ENCODE measurements around the gene BIRC7. TPM values are rescaled to one million over a fixed set of nuclear protein-coding genes. Genes with fewer than 3 reads are reported as not detected.

The BIRC7 gene, protein sequence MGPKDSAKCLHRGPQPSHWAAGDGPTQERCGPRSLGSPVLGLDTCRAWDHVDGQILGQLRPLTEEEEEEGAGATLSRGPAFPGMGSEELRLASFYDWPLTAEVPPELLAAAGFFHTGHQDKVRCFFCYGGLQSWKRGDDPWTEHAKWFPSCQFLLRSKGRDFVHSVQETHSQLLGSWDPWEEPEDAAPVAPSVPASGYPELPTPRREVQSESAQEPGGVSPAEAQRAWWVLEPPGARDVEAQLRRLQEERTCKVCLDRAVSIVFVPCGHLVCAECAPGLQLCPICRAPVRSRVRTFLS
- total RNA-seq: 6.1 and 6.9 TPM in 2 replicates
- long read RNA-seq: 0 reads

DNA sequence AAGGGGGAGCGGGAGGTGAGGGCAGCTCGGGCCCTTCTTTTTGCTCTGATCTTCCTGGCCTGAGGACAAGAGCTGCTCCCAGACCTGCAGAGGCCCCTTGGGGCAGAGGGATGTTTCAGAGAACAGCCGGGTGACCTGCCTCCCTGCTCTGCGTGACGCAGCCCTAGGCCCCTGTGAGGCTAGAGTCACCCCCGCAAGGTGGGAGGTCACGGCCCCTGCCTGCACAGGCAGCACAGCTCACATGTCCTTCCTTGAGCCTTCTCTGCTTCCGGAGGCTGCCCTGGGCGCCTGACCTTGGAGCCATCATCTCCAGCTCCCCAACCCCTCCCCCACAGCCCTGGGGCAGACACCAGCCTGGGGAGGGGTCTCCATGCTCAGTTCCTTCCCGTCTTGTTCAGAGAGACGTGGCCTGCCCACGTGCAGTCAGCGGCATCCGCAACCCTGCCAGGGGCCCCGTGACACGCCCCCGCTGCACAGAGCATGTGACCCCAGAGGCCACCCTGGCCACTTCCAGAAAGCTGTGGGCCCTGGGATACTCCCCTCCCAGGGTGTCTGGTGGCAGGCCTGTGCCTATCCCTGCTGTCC lies at the start of gene BIRC7:
Gene BIRC7, plus strand, starts transcription at position 507 of the 585 bp plus-strand sequence. CDS start 192 bp downstream, outside the sequence.
- no peak for TF ChIP-seq CTCF (conservative IDR thresholded peaks at IDR 0.05)
- Mint-ChIP-seq H3K27ac (ENCODE audit: unreplicated experiment) (peak within 1 kb of the TSS; percentile 75), H3K4me1 (peaks cover 38% of the 10 kb centered on the region), H3K9me3 (no peaks in the 10 kb centered on the region), H3K4me3 (peak within 1 kb of the TSS; percentile 77), H3K36me3 (ENCODE audit: low read depth) (no peaks in the 10 kb centered on the region), H3K27me3 (ENCODE audit: low read depth) (peaks cover 2% of the 10 kb centered on the region)
- DNase-seq (ENCODE audit: low read depth, low spot score): peak; percentile 62

DNA sequence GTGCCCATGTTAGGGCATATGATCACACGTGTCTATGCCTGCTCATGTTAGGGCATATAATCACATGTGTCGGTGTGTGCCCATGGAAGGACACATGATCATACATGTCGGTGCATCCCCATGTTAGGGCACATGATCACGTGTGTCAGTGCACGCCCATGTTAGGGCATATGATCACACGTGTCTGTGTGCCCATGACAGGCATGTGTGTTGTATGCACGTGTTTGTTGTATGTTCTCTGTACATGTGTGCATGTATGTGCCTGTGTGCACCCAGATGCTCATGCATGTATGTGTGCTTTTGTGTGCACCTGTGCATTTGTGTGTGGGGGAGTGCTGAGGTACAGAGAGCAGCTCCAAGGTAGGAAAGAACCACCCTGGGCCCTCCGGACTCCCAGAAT lies 49.6 kb upstream of the BIRC7 start:
- Mint-ChIP-seq H3K9me3 (no peaks in the 10 kb centered on the region), H3K27me3 (ENCODE audit: low read depth) (peaks cover 6% of the 10 kb centered on the region), H3K36me3 (ENCODE audit: low read depth) (no peaks in the 10 kb centered on the region), H3K4me1 (peaks cover 18% of the 10 kb centered on the region), H3K27ac (ENCODE audit: unreplicated experiment) (no peak overlapping the region), H3K4me3 (no peak overlapping the region)
- DNase-seq (ENCODE audit: low read depth, low spot score): no peak
- no peak for TF ChIP-seq CTCF (conservative IDR thresholded peaks at IDR 0.05)

DNA sequence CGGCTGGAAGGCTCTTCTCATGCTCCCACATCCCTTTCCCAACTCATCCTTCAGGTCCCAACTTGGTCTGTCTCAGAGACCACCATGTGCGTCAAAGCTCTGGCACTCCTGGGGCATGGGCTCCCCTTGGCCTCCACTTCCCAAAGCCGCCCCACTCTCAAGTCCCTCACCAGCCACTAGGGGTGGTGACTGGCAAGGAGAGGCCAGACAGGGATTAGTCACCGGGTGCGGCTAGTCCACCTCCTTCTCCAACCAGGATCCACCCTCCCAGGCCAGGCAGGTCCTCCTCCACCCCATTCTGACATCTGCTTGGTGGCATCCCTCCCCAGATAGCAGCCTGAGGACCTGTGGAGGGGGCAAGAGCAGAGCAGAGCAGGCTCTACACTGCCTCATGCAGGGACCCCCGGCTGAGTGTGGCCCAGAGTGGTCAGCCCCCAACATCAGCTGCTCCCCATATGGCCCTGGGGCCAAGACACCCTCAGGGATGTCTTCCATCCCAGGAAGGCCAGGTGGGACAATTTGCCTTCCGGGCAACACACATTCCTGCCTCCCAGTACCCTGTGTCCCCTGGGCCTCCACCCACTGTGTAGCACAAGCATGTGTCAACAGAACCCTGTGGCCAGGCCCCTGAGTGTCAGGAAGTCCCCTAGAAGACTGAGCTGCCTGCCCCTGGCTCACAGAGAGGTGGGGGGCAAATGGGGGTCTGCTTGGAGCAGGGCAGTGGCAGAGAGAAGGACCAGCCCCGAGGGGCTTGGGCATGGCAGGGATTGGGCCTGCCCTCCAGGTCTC lies 49.0 kb upstream of the BIRC7 start:
- no peak overlapping the region for H3K27ac Mint-ChIP-seq (ENCODE audit: unreplicated experiment)
- no peaks in the 10 kb centered on the region for H3K36me3 Mint-ChIP-seq (ENCODE audit: low read depth)
- peak; percentile 29 for TF ChIP-seq CTCF (conservative IDR thresholded peaks at IDR 0.05)
- H3K27me3 Mint-ChIP-seq (ENCODE audit: low read depth): peaks cover 6% of the 10 kb centered on the region
- peaks cover 17% of the 10 kb centered on the region for H3K4me1 Mint-ChIP-seq
- no peaks in the 10 kb centered on the region for H3K9me3 Mint-ChIP-seq
- DNase-seq (ENCODE audit: low read depth, low spot score): no peak
- peak overlapping the region; percentile 62 for H3K4me3 Mint-ChIP-seq

GRCh38 chr20:63187338-63188158 lies 48.2 kb upstream of the BIRC7 start:
- no peaks in the 10 kb centered on the region for H3K9me3 Mint-ChIP-seq
- no peaks in the 10 kb centered on the region for H3K36me3 Mint-ChIP-seq (ENCODE audit: low read depth)
- TF ChIP-seq CTCF (conservative IDR thresholded peaks at IDR 0.05): no peak
- peaks cover 9% of the 10 kb centered on the region for H3K4me1 Mint-ChIP-seq
- H3K27me3 Mint-ChIP-seq (ENCODE audit: low read depth): peaks cover 3% of the 10 kb centered on the region
- peak overlapping the region; percentile 64 for H3K4me3 Mint-ChIP-seq
- DNase-seq (ENCODE audit: low read depth, low spot score): no peak
- no peak overlapping the region for H3K27ac Mint-ChIP-seq (ENCODE audit: unreplicated experiment)

- H3K9me3 Mint-ChIP-seq: no peaks in the 10 kb centered on the region
- no peak for DNase-seq (ENCODE audit: low read depth, low spot score)
Measured at GRCh38 chr20:63188159-63188442, 47.6 kb upstream of the BIRC7 start.

More at GRCh38 chr20:63188159-63188442, 47.6 kb upstream of the BIRC7 start:
- Mint-ChIP-seq H3K4me1 (peaks cover 9% of the 10 kb centered on the region), H3K27me3 (ENCODE audit: low read depth) (peaks cover 3% of the 10 kb centered on the region), H3K36me3 (ENCODE audit: low read depth) (no peaks in the 10 kb centered on the region), H3K27ac (ENCODE audit: unreplicated experiment) (no peak overlapping the region), H3K4me3 (peak overlapping the region; percentile 51)
- no peak for TF ChIP-seq CTCF (conservative IDR thresholded peaks at IDR 0.05)
